AG10803 (cell line): Measurements from ENCODE around the gene PEX14.
A peak's percentile ranks its signal among the peaks of the same experiment; 100 is the strongest.

Experiments
- DNase-seq: peaks from one replicate; pipeline ENCODE4 v3.0.0; 2010; ENCODE audit warnings: low read depth
- H3K4me3 ChIP-seq: 2 replicates; pipeline ENCODE4 v1.5.1; 2011; ENCODE audit warnings: mild to moderate bottlenecking, low read length, control low read depth
- CTCF ChIP-seq: conservative IDR thresholded peaks from 2 replicates; pipeline ENCODE4 v1.5.1; 2011; ENCODE audit warnings: mild to moderate bottlenecking, low read length, control low read depth, inconsistent platforms

The PEX14 gene

GRCh38 chr1:10529091-10529490 lies 54.3 kb downstream of the PEX14 start:
- TF ChIP-seq CTCF, result no peak
- no peak for DNase-seq
- H3K4me3 ChIP-seq, result peak overlapping the region; percentile 42

- no peak for DNase-seq
- no peak overlapping the region for H3K4me3 ChIP-seq
- no peak for TF ChIP-seq CTCF
Measured at GRCh38 chr1:10529765-10530164, 55.0 kb downstream of the PEX14 start.

GRCh38 chr1:10530281-10530740 lies 55.6 kb downstream of the PEX14 start:
- DNase-seq, result peak; percentile 29
- TF ChIP-seq CTCF, result peak; percentile 40
- peak overlapping the region; percentile 18; the same call in 1 of the 2 replicates for H3K4me3 ChIP-seq

- no peak for TF ChIP-seq CTCF
- peak; percentile 71 for DNase-seq
- H3K4me3 ChIP-seq, result peak overlapping the region; percentile 18; the same call in 1 of the 2 replicates
Measured at GRCh38 chr1:10530756-10531495, 56.2 kb downstream of the PEX14 start.

- no peak for TF ChIP-seq CTCF
- DNase-seq, result no peak
- no peak overlapping the region for H3K4me3 ChIP-seq
Measured at GRCh38 chr1:10532362-10532761, 57.6 kb downstream of the PEX14 start.

- no peak for DNase-seq
- TF ChIP-seq CTCF, result no peak
- no peak overlapping the region for H3K4me3 ChIP-seq
Measured at GRCh38 chr1:10534519-10534918, 59.8 kb downstream of the PEX14 start.

GRCh38 chr1:10536133-10536770 lies 61.5 kb downstream of the PEX14 start:
- H3K4me3 ChIP-seq, result no peak overlapping the region
- DNase-seq, result no peak
- TF ChIP-seq CTCF, result no peak
